Measurements from ENCODE around the gene PLVAP. TPM values are rescaled to one million over a fixed set of nuclear protein-coding genes. Genes with fewer than 3 reads are reported as not detected.

PLVAP gene
- total RNA-seq, 1 donor from 2014 or later, result 0.84 TPM

- POLR2A ChIA-PET, result interaction anchor here (0.5 to 1.2 kb wide), 23 partner anchors 12 to 1226 kb away, joined by 3 to 19 read pairs (median 5); partner anchors contain the start of genes ANO8, BABAM1, MVB12A and USE1
Measured at GRCh38 chr19:17305216-17305516, 72.0 kb downstream of the PLVAP start.

GRCh38 chr19:17304386-17305215, 72.5 kb downstream of the PLVAP start:
- no peaks in the 10 kb centered on the region for H3K9me3 Mint-ChIP-seq
- H3K27ac Mint-ChIP-seq, result peak overlapping the region; percentile 91
- intact Hi-C loops (cut with micrococcal nuclease), result loop anchor here (1.0 to 10.0 kb wide), 7 partner anchors 12 to 717 kb away; partner anchors contain the start of genes BABAM1 and GTPBP3
- peak overlapping the region; percentile 88 for H3K4me3 Mint-ChIP-seq
- TF ChIP-seq CTCF (IDR thresholded peaks at IDR 0.05), result no peak
- ChIA-PET POLR2A (interaction anchor here (0.6 to 1.6 kb wide), 23 partner anchors 12 to 1226 kb away, joined by 3 to 19 read pairs (median 5); partner anchors contain the start of genes ANO8, BABAM1, MVB12A and USE1), CTCF (interaction anchor here (0.7 to 2.3 kb wide), 16 partner anchors 10 to 239 kb away, joined by 3 to 14 read pairs (median 4); partner anchors contain the start of genes ANKLE1, ANO8 and BABAM1)
- H3K27me3 Mint-ChIP-seq, result no peaks in the 10 kb centered on the region
- peaks cover 44% of the 10 kb centered on the region for H3K4me1 Mint-ChIP-seq
- H3K36me3 Mint-ChIP-seq (ENCODE audit: low read depth), result peaks cover 8% of the 10 kb centered on the region
- ATAC-seq (ENCODE audit: low read depth), result no peak
- DNase-seq, result no peak

More at GRCh38 chr19:17305216-17305516, 72.0 kb downstream of the PLVAP start:
- no peaks in the 10 kb centered on the region for H3K27me3 Mint-ChIP-seq
- ATAC-seq (ENCODE audit: low read depth) (no peak), DNase-seq (no peak)
- peak overlapping the region; percentile 91 for H3K27ac Mint-ChIP-seq
- H3K9me3 Mint-ChIP-seq, result no peaks in the 10 kb centered on the region
- H3K4me1 Mint-ChIP-seq, result peaks cover 45% of the 10 kb centered on the region
- CTCF ChIA-PET, result interaction anchor here (0.7 to 2.3 kb wide), 13 partner anchors 11 to 239 kb away, joined by 3 to 14 read pairs (median 4); partner anchors contain the start of genes ANKLE1, ANO8 and BABAM1
- intact Hi-C loops (cut with micrococcal nuclease), result loop anchor here (1.0 to 10.0 kb wide), 7 partner anchors 13 to 718 kb away; partner anchors contain the start of genes BABAM1 and GTPBP3
- TF ChIP-seq CTCF (IDR thresholded peaks at IDR 0.05), result no peak
- H3K36me3 Mint-ChIP-seq (ENCODE audit: low read depth), result peaks cover 9% of the 10 kb centered on the region
- H3K4me3 Mint-ChIP-seq, result peak overlapping the region; percentile 88

- ChIA-PET CTCF (interaction anchor here (0.9 to 2.3 kb wide), 5 partner anchors 11 to 230 kb away, joined by 3 to 12 read pairs (median 3); no protein-coding TSS in a partner anchor), POLR2A (interaction anchor here (0.6 to 1.6 kb wide), 6 partner anchors 12 to 888 kb away, joined by 3 to 6 read pairs (median 4); partner anchors contain the start of gene ANO8)
- peak overlapping the region; percentile 77 for H3K4me3 Mint-ChIP-seq
- no peak for TF ChIP-seq CTCF (IDR thresholded peaks at IDR 0.05)
- no peak overlapping the region for H3K27ac Mint-ChIP-seq
- peaks cover 5% of the 10 kb centered on the region for H3K36me3 Mint-ChIP-seq (ENCODE audit: low read depth)
- no peaks in the 10 kb centered on the region for H3K9me3 Mint-ChIP-seq
- H3K4me1 Mint-ChIP-seq, result peaks cover 37% of the 10 kb centered on the region
- H3K27me3 Mint-ChIP-seq, result no peaks in the 10 kb centered on the region
- intact Hi-C loops (cut with micrococcal nuclease), result loop anchor here (10.0 kb wide), 1 partner anchor 409 kb away; no protein-coding TSS in a partner anchor
- ATAC-seq (ENCODE audit: low read depth) (no peak), DNase-seq (no peak)
Measured at GRCh38 chr19:17303940-17304267, 73.2 kb downstream of the PLVAP start.

GRCh38 chr19:17303167-17303939, 73.8 kb downstream of the PLVAP start, which contains the start of gene ABHD8:
TSS of gene ABHD8 (minus strand) at chr19:17303425. CDS start at chr19:17301616, 1,809 bp downstream.
- ChIA-PET POLR2A (interaction anchor here (0.6 to 1.6 kb wide), 7 partner anchors 12 to 1880 kb away, joined by 3 to 6 read pairs (median 3); partner anchors contain the start of gene ANO8), CTCF (interaction anchor here (0.9 to 2.3 kb wide), 5 partner anchors 10 to 230 kb away, joined by 3 to 12 read pairs (median 3); no protein-coding TSS in a partner anchor)
- Mint-ChIP-seq H3K4me1 (peaks cover 37% of the 10 kb centered on the region), H3K27me3 (no peaks in the 10 kb centered on the region), H3K27ac (peak within 1 kb of the TSS; percentile 56), H3K4me3 (peak within 1 kb of the TSS; percentile 77), H3K36me3 (ENCODE audit: low read depth) (peaks cover 7% of the 10 kb centered on the region), H3K9me3 (no peaks in the 10 kb centered on the region)
- peak; percentile 90 for DNase-seq
- peak; percentile 73 for ATAC-seq (ENCODE audit: low read depth)
- intact Hi-C loops (cut with micrococcal nuclease), result loop anchor here (10.0 kb wide), 1 partner anchor 409 kb away; no protein-coding TSS in a partner anchor
- no peak for TF ChIP-seq CTCF (IDR thresholded peaks at IDR 0.05)
